Activated naive CD8-positive, alpha-beta T cell treated with anti-CD3 and anti-CD28 coated beads, Interleukin-2, amount 50 U/mL, for 24 hours (primary cell): ENCODE data around the gene CHSY3.

ENCODE experiments used
- ATAC-seq: fragments of 150-1000 bp; cut with Tn5 transposase; one replicate; pipeline ENCODE4 v1.10.0; 2021
- DNase-seq: peaks from one replicate; pipeline ENCODE4 v3.0.0; 2021
- H3K27ac Mint-ChIP-seq: one replicate; pipeline ENCODE4 v1.8.0; 2021; ENCODE audit warnings: mild to moderate bottlenecking, mixed read lengths
- H3K27me3 Mint-ChIP-seq: one replicate; pipeline ENCODE4 v1.8.0; 2021; ENCODE audit warnings: mixed read lengths
- H3K36me3 Mint-ChIP-seq: one replicate; pipeline ENCODE4 v1.8.0; 2021; ENCODE audit warnings: low read depth, mixed read lengths
- H3K4me1 Mint-ChIP-seq: one replicate; pipeline ENCODE4 v1.8.0; 2021; ENCODE audit warnings: mixed read lengths
- H3K4me3 Mint-ChIP-seq: one replicate; pipeline ENCODE4 v1.8.0; 2021; ENCODE audit warnings: mild to moderate bottlenecking, moderate library complexity, mixed read lengths
- H3K9me3 Mint-ChIP-seq: one replicate; pipeline ENCODE4 v1.8.0; 2021; ENCODE audit warnings: mixed read lengths

CHSY3 gene

DNA sequence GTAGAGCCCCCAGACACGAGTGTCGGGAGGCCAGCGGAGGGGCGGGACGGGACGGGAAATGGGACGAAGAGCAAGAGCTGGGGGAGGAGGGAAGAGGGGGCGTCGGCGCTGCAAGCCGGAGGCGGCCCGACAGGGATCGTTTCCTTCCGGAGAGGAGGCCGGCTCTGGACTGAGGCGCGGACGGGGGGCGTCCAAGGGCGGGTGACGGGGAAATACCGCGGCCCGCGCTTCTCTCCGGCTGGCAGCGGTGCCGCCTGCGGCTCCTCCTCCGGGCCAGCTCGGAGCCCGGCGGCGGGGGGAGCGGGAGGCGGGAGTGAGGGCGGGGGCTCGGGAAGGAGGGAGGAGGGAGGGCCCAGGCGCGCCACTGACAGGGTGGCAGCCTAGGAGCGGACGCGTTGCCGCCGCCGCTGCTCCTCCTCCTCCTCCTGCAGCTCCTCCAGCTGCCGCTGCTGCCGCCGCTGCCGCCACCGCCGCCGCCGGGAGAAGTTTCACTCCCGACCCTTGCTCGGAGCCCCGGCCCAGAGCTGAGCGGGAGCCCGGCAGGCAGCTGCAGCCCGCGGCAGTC, at the start of gene CHSY3:
Gene CHSY3, plus strand, starts transcription at position 364 of the 565 bp plus-strand sequence.
- ATAC-seq (peak; percentile 78), DNase-seq (peak; percentile 43)
- Mint-ChIP-seq H3K36me3 (no peaks in the 10 kb centered on the region), H3K4me3 (peak within 1 kb of the TSS; percentile 80), H3K27me3 (peaks cover 41% of the 10 kb centered on the region), H3K9me3 (no peaks in the 10 kb centered on the region), H3K4me1 (peaks cover 14% of the 10 kb centered on the region), H3K27ac (no peak within 1 kb of the TSS)

DNA sequence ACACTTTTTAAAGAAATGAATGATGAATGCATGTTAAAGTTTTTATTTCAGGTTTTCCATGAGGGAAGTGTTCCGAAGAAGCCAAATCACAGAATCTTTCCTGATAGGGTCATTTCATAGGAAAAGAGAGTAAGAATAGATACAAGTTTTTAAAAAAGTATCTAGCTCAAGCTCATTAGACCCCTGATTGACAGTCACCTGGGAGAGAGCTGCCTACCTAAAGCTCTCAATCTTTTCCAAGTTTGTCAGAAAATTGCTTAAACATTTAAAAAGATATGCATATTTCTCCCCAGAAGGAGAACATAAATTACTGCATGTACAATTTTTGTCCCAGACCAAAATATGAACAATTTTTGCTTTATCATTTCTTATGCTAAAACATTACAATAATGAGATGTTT, 47.9 kb upstream of the CHSY3 start:
- Mint-ChIP-seq H3K27me3 (peaks cover 6% of the 10 kb centered on the region), H3K4me3 (no peak overlapping the region), H3K36me3 (no peaks in the 10 kb centered on the region), H3K4me1 (no peaks in the 10 kb centered on the region), H3K9me3 (no peaks in the 10 kb centered on the region), H3K27ac (no peak overlapping the region)
- DNase-seq (no peak), ATAC-seq (no peak)

DNA sequence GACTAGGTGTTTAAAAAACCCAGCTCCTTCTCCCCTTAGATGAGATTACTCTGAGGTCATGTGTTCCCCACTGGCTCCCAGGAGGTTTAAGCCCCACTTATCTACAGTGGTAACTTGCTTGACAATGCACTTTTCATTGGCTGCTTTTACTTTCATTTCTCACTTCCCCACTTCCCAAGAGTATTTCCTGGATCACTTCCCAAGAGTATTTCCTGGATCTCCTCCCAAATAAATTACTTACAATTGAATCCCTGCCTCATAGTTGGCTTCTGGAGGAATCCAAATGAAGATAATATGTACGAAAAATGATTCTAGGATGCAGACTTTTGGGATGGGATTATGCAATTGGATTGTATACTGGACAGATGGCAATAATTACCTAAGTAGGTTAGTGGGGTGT, 47.1 kb upstream of the CHSY3 start:
- peaks cover 6% of the 10 kb centered on the region for H3K27me3 Mint-ChIP-seq
- ATAC-seq (no peak), DNase-seq (no peak)
- H3K4me3 Mint-ChIP-seq: no peak overlapping the region
- no peaks in the 10 kb centered on the region for H3K36me3 Mint-ChIP-seq
- H3K9me3 Mint-ChIP-seq: no peaks in the 10 kb centered on the region
- H3K4me1 Mint-ChIP-seq: no peaks in the 10 kb centered on the region
- H3K27ac Mint-ChIP-seq: no peak overlapping the region

DNA sequence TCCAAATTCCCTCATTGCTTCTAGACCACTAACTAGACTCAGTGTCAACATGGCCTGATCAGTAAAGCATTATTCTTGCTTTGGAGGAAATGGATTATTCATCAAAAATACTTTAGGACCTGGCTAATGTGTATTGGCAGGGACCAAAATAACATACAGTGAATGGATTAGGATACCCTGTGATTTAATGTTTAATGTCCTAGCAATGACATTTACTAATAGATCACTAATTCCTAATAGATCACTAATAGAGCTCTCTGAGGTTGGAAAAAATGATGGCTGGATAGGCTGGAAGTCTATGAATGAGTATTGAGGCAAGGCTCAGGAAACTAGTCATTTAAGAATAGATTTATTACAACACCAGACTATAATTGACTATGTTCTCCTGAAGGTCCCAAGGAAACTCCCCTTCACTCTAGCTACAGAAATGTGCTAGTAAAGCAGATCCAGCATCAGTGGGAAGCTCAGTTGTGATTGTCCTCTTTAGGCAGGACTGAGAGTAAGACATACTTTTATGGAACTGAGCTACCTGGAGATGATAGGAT, 46.1 kb upstream of the CHSY3 start:
- no peak overlapping the region for H3K4me3 Mint-ChIP-seq
- H3K36me3 Mint-ChIP-seq: no peaks in the 10 kb centered on the region

DNA sequence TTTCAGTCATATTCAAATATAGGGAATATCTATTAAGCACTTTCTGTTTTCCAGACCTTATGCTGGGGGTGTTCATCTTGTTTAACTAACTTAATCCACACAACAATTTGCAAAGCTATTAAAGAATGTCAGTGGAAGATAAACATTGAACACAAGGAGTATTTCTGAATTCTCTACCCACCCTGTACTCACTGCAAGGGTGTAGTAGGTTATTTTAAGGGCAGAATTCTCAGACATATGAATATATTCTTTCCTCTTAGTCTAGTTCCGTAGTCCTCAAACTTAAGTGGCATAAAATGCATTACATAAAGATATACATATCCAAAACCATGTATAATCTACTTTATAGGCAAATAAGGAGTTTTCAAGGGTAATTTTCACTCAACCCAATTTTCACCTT, 19.9 kb upstream of the CHSY3 start:
- H3K27me3 Mint-ChIP-seq: peaks cover 2% of the 10 kb centered on the region
- no peak overlapping the region for H3K27ac Mint-ChIP-seq
- DNase-seq (no peak), ATAC-seq (no peak)
- no peaks in the 10 kb centered on the region for H3K9me3 Mint-ChIP-seq
- H3K36me3 Mint-ChIP-seq: no peaks in the 10 kb centered on the region
- H3K4me1 Mint-ChIP-seq: no peaks in the 10 kb centered on the region
- no peak overlapping the region for H3K4me3 Mint-ChIP-seq

More for the DNA sequence above, 46.1 kb upstream of the CHSY3 start:
- ATAC-seq (no peak), DNase-seq (no peak)
- Mint-ChIP-seq H3K27me3 (peaks cover under 1% of the 10 kb centered on the region), H3K9me3 (no peaks in the 10 kb centered on the region), H3K4me1 (no peaks in the 10 kb centered on the region), H3K27ac (no peak overlapping the region)

DNA sequence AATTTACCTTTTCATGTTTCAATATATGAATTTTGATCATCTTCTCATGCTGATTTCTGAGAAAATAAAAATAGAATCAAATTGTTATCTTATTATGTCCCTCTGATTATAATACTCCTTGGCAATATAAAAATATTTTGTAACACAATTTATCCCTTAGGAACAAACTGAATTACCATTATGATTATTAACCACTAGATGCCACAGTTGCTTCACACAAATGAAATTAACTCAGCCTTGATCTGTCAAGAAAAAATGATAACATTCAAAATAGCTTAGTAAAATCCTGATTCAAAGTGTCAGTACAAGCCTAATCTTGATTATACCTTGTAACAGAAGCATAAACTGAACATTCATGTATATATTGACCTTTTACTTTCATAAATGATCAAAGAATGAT, 4.8 kb upstream of the CHSY3 start:
- no peak for ATAC-seq
- peaks cover 6% of the 10 kb centered on the region for H3K4me1 Mint-ChIP-seq
- no peak overlapping the region for H3K4me3 Mint-ChIP-seq
- no peaks in the 10 kb centered on the region for H3K9me3 Mint-ChIP-seq
- H3K36me3 Mint-ChIP-seq: no peaks in the 10 kb centered on the region
- peaks cover 26% of the 10 kb centered on the region for H3K27me3 Mint-ChIP-seq
- no peak overlapping the region for H3K27ac Mint-ChIP-seq
- no peak for DNase-seq

DNA sequence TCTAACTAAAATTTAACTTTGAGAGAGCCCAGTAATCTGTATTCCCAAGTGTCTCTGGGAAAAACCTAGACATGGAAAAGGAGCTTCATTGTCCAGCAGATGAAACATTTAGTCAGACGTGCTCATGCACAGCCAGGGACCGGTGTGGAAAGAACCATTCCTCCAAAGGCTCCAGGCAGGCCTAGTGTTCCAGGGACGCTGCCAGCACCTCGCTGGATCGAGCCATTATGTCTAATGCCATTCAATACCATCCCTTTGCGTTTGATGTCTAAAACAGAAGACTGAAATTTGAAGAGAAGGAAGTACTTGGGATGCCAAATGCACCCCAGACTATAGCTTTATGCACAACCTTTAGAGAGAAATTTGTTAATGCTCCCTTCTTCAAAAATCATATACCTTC, 1.4 kb upstream of the CHSY3 start:
- DNase-seq: no peak
- Mint-ChIP-seq H3K4me1 (peaks cover 14% of the 10 kb centered on the region), H3K27ac (no peak overlapping the region), H3K27me3 (peaks cover 41% of the 10 kb centered on the region), H3K4me3 (no peak overlapping the region), H3K9me3 (no peaks in the 10 kb centered on the region), H3K36me3 (no peaks in the 10 kb centered on the region)
- ATAC-seq: no peak

DNA sequence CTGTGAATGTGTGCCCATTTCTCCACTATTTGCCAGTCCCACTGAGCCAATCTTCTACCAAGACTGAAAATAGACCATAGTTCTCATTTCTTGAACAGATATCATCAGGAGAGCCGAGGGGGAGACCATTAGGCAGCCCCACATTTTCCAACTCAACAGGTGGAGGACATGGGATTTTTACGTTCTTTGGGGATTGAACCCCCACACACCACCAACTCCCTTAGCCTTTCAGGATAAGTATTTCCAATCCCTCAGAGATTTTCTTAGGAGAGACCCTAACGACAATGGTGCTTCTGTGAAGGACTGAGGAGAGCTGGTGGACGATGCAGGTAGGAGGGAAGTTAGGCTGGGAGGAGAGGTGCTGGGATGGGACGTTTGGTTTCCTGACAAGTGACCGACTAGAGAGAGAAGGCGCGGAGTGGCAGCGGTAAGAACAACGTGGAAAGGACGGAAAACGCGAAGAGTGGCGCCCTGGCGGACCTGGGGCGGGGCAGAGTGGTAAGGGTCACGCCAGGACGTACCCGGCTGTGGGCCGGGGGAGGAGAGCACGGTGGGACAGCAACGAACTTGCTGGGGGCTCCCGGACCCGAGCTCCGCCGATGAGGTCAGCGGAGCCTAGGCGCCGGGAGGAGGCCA, 681 bp upstream of the CHSY3 start:
- ATAC-seq: no peak
- DNase-seq: no peak
- Mint-ChIP-seq H3K36me3 (no peaks in the 10 kb centered on the region), H3K9me3 (no peaks in the 10 kb centered on the region), H3K4me3 (peak overlapping the region; percentile 80), H3K4me1 (peaks cover 14% of the 10 kb centered on the region), H3K27me3 (peaks cover 41% of the 10 kb centered on the region), H3K27ac (no peak overlapping the region)

DNA sequence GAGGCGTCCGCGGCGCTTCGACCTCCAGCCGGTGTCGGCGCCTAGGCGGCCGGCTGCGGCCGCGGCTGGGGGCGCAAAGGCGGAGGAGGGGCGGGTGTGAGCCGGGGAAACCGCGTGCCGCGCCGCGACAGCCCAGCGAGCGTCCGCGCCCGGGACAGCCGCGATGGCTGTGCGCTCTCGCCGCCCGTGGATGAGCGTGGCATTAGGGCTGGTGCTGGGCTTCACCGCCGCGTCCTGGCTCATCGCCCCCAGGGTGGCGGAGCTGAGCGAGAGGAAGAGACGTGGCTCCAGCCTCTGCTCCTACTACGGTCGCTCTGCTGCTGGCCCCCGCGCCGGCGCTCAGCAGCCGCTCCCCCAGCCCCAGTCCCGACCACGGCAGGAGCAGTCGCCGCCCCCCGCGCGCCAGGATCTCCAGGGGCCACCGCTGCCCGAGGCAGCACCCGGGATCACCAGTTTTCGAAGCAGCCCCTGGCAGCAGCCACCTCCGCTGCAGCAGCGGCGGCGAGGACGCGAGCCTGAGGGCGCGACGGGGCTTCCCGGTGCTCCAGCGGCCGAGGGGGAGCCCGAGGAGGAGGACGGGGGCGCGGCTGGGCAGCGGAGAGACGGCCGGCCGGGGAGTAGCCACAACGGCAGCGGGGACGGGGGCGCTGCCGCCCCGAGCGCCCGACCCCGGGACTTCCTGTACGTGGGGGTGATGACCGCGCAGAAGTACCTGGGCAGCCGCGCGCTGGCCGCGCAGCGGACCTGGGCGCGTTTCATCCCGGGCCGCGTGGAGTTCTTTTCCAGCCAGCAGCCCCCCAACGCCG, 605 bp downstream of the CHSY3 start:
- Mint-ChIP-seq H3K27ac (no peak overlapping the region), H3K36me3 (no peaks in the 10 kb centered on the region), H3K4me1 (peaks cover 14% of the 10 kb centered on the region), H3K9me3 (no peaks in the 10 kb centered on the region), H3K4me3 (peak overlapping the region; percentile 69), H3K27me3 (peaks cover 41% of the 10 kb centered on the region)
- ATAC-seq: peak; percentile 38
- DNase-seq: no peak

DNA sequence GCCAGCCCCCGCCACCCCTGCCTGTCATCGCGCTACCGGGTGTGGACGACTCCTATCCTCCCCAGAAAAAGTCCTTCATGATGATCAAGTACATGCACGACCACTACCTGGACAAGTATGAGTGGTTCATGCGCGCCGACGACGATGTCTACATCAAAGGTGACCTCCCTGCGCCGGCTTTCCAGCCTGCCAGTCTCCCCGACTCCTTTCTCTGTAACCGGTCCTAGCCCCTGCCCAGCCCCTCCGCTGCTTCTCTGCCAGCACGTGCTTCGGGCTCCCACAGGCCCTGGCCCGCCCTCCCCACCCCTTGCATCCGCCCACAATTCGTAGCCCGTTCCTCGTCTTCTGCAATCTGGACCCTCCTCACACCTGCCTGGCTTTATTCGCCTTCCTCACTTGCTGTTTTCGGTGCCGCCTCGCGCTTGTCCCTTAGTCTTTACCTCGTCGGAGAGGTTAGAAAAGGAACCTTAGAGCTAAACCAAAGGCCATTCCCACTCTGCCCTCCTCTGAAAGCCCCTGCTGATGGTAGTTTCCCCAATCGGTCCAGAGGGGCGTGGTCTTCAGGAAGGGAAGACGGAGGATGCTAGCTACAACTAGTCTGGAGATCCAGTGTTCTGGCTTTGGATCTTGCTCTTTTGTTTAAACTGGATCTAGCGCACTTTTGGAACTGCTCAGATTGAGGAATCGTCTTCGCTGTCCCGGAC, 1.4 kb downstream of the CHSY3 start:
- ATAC-seq (no peak), DNase-seq (peak; percentile 2)
- Mint-ChIP-seq H3K4me1 (peaks cover 14% of the 10 kb centered on the region), H3K36me3 (no peaks in the 10 kb centered on the region), H3K27ac (no peak overlapping the region), H3K4me3 (peak overlapping the region; percentile 69), H3K9me3 (no peaks in the 10 kb centered on the region), H3K27me3 (peaks cover 41% of the 10 kb centered on the region)

DNA sequence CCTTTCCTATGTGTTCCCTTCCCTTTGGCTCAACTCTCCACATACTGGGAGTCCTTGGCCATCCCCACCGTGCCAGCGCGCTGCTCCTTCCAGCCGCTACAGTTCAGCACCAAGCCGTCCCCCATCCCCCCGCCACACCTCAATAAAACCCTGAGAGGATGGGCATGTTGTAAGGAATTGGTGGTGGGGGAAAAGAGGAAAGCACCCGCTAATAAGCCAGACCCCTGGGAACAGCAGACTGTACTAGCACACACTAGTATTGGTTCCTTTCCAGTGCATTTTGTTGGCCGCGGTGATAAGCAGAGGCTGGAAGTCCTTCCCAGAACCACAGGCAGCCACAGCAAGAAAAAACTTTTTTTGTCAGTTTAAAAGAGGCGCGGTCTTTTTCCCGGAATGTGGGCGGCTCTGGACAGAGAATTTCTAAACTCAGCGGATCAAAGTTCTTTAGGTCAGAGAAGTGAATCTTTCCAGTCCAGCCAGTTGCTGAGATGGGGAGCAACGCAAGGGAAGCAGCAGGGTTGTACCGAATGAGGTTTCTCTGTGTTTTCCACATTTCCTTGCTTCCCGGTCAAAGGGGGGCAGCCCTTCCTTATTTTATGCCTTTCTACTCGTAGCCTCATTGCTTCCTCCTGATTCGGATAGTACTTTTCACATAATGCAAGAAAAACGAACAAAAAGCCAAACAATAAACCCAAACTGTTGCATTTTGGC, 2.1 kb downstream of the CHSY3 start:
- Mint-ChIP-seq H3K36me3 (no peaks in the 10 kb centered on the region), H3K4me3 (peak overlapping the region; percentile 69), H3K4me1 (peaks cover 14% of the 10 kb centered on the region), H3K27ac (no peak overlapping the region), H3K9me3 (no peaks in the 10 kb centered on the region), H3K27me3 (peaks cover 40% of the 10 kb centered on the region)
- DNase-seq (no peak), ATAC-seq (no peak)

DNA sequence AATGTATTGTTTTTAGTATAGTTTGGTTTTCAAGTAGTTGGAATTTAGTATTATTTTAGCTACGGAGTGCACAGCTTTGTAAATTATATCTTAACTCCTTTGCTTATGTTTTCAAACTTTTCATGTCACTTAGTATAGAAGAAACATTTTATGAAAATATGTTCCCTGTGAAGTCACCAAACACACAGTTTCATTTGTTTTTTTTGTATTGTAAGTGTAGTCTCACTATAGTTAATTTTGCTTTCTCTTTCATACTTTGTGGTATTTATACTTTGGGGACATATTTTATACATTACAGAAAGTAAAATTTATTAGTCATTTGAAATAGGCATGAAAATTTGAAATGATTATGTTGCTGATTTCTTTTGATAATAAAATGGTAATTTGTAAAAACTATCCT, 5.0 kb downstream of the CHSY3 start:
- H3K36me3 Mint-ChIP-seq: no peaks in the 10 kb centered on the region
- H3K27me3 Mint-ChIP-seq: peaks cover 24% of the 10 kb centered on the region
- H3K4me1 Mint-ChIP-seq: peaks cover 8% of the 10 kb centered on the region
- ATAC-seq (no peak), DNase-seq (no peak)
- no peaks in the 10 kb centered on the region for H3K9me3 Mint-ChIP-seq
- no peak overlapping the region for H3K27ac Mint-ChIP-seq
- H3K4me3 Mint-ChIP-seq: no peak overlapping the region

DNA sequence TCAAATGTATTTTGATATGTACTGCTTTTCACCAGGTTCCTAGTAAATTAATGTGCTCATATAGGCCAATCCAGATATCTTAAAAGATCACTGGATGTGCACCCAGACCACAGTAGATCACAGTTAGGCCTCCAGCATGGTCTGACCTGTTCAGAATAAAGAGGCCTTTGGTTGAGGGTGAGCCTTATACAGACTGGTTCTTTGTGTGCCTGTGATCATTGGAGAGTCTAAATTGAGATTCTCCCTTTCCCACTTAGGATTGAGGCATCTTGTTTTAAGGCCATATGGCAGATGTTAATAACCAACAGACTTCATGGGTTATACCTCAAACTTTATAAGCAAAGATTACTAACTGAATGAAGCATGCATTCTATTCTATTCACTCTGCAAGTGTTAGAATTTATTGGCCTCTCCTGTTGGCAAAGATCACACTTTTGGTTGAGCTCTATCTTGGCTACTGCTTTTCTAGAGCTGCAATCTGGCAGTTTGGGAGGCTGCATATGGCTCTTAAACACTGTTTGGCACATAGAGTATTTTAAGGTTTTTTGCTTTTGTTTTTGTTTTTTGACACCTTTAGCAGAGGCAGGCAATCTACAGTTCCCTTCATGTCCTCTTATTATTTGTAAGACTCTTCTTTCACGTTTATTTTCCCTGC, 8.5 kb downstream of the CHSY3 start:
- Mint-ChIP-seq H3K4me3 (no peak overlapping the region), H3K9me3 (no peaks in the 10 kb centered on the region), H3K36me3 (no peaks in the 10 kb centered on the region), H3K27ac (no peak overlapping the region), H3K27me3 (peaks cover 9% of the 10 kb centered on the region), H3K4me1 (no peaks in the 10 kb centered on the region)
- DNase-seq: no peak
- no peak for ATAC-seq

DNA sequence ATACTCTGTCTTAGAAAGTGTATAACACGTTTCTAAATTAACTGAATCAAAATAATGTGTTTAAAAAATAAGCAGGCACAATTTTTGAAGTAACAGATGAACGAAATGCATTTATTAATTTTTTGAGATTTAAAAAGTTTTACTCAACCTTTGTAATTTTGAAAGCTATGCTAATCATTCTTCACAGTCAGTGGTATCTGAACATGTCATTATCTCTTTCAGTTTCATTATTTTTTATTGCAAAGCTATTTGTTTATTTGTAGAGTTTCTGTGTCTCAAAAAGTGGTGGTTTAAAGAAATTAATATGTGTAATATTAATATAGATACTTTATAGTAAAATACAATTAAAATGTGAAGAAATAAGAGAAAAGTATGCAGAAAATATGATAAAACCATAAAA, 11.2 kb downstream of the CHSY3 start:
- DNase-seq (no peak), ATAC-seq (no peak)
- Mint-ChIP-seq H3K36me3 (no peaks in the 10 kb centered on the region), H3K4me1 (no peaks in the 10 kb centered on the region), H3K9me3 (peaks cover 6% of the 10 kb centered on the region), H3K27ac (no peak overlapping the region), H3K27me3 (peaks cover 5% of the 10 kb centered on the region), H3K4me3 (no peak overlapping the region)
